Measurements from ENCODE around the gene COX19. TPM values are rescaled to one million over a fixed set of nuclear protein-coding genes. Genes with fewer than 3 reads are reported as not detected.
"Not testable (repeated sequence)": the region's sequence is repeated elsewhere in the genome, so short reads cannot be mapped to it uniquely, and the experiment has no call there.

Gene COX19
- total RNA-seq, 1 experiment from 2014 or later = 37.4 TPM

DNA sequence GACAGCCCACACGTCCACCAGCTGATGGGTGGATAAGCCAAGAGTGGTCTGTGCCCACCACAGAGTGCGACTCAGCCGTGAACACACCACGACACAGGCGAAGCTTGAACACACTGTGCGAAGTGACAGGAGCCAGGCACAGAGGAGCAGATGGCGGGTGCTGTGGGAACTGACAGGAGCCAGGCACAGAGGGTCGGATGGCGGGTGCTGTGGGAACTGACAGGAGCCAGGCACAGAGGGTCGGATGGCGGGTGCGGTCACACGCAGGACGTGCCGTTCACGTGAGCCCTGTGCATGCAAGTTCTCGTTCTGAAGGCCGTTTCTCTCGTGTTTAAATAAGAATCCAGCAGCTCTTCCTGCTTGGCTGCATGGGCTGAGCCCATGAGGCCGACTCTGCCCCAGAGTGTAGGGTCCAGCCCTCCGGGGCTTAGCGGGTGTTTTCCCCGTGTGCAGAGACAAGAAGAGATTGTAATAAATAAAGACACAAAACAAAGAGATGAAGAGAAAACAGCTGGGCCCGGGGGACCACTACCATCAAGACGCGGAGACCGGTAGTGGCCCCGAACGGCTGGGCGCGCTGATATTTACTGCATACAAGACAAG is 15.0 kb downstream of the COX19 start:
- Mint-ChIP-seq H3K27ac (ENCODE audit: unreplicated experiment) (no peak overlapping the region), H3K4me3 (ENCODE audit: low read depth, unreplicated experiment) (no peak overlapping the region), H3K27me3 (ENCODE audit: unreplicated experiment) (no peaks in the 10 kb centered on the region), H3K4me1 (ENCODE audit: low read depth, unreplicated experiment) (peaks cover 5% of the 10 kb centered on the region), H3K9me3 (ENCODE audit: low read depth, unreplicated experiment) (no peaks in the 10 kb centered on the region), H3K36me3 (ENCODE audit: insufficient read depth, unreplicated experiment) (peaks cover 63% of the 10 kb centered on the region)
- intact Hi-C loops (cut with micrococcal nuclease; ENCODE audit: unreplicated experiment) = no loop called here
- CTCF ChIA-PET = no interaction called here
- BruUV-seq (replicated peaks) = no TSS peak
- no peak for DNase-seq
- TF ChIP-seq, protein P1, sequence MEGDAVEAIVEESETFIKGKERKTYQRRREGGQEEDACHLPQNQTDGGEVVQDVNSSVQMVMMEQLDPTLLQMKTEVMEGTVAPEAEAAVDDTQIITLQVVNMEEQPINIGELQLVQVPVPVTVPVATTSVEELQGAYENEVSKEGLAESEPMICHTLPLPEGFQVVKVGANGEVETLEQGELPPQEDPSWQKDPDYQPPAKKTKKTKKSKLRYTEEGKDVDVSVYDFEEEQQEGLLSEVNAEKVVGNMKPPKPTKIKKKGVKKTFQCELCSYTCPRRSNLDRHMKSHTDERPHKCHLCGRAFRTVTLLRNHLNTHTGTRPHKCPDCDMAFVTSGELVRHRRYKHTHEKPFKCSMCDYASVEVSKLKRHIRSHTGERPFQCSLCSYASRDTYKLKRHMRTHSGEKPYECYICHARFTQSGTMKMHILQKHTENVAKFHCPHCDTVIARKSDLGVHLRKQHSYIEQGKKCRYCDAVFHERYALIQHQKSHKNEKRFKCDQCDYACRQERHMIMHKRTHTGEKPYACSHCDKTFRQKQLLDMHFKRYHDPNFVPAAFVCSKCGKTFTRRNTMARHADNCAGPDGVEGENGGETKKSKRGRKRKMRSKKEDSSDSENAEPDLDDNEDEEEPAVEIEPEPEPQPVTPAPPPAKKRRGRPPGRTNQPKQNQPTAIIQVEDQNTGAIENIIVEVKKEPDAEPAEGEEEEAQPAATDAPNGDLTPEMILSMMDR (IDR thresholded peaks at IDR 0.05; ENCODE audit: unreplicated experiment) = no peak

DNA sequence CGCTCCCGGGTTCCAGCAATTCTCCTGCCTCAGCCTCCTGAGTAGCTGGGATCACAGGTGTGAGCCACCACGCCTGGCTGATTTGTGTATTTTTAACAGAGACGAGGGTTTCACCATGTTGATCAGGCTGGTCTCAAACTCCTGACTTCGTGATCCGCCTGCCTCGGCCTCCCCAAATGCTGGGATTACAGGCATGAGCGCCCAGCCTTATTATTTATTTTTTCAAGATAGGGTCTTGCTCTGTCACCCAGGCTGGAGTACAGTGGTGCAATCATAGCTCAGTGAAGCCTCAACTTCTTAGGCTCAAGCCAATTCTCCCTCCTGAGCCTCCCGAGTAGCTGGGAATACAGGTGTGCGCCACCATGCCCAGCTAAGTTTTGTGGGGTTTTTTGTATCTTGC is 15.6 kb downstream of the COX19 start:
- intact Hi-C loops (cut with micrococcal nuclease; ENCODE audit: unreplicated experiment); H3K27ac Mint-ChIP-seq (ENCODE audit: unreplicated experiment); CTCF ChIA-PET; H3K4me1 Mint-ChIP-seq (ENCODE audit: low read depth, unreplicated experiment); H3K27me3 Mint-ChIP-seq (ENCODE audit: unreplicated experiment); BruUV-seq (replicated peaks); H3K9me3 Mint-ChIP-seq (ENCODE audit: low read depth, unreplicated experiment); H3K4me3 Mint-ChIP-seq (ENCODE audit: low read depth, unreplicated experiment); DNase-seq: not testable (repeated sequence)
- peaks cover 63% of the 10 kb centered on the region for H3K36me3 Mint-ChIP-seq (ENCODE audit: insufficient read depth, unreplicated experiment)

DNA sequence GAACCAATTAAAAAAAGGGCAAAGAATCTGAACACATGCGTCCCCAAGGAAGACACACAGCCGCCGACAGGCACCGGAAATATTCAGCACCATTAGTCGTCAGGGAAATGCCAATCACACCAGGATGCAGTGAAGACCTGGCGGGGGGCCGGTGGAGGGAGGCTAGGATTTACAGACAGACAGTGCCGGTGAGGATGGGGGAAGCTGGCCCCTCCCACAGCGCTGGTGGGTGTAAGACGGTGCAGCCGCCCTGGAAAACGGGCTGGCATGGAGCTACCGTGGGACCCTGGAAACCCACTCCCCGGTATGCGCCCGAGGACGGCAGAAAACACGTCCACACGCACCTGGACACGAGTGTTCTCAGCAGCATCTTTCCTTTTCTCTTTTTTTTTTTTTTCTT is 16.1 kb downstream of the COX19 start:
- no peak for DNase-seq
- H3K27ac Mint-ChIP-seq (ENCODE audit: unreplicated experiment) = no peak overlapping the region
- H3K4me3 Mint-ChIP-seq (ENCODE audit: low read depth, unreplicated experiment) = no peak overlapping the region
- H3K36me3 Mint-ChIP-seq (ENCODE audit: insufficient read depth, unreplicated experiment) = peaks cover 63% of the 10 kb centered on the region
- no peaks in the 10 kb centered on the region for H3K27me3 Mint-ChIP-seq (ENCODE audit: unreplicated experiment)
- CTCF ChIA-PET = no interaction called here
- BruUV-seq (replicated peaks) = no TSS peak
- TF ChIP-seq, protein P1 (IDR thresholded peaks at IDR 0.05; ENCODE audit: unreplicated experiment) = no peak
- H3K4me1 Mint-ChIP-seq (ENCODE audit: low read depth, unreplicated experiment) = no peaks in the 10 kb centered on the region
- no peaks in the 10 kb centered on the region for H3K9me3 Mint-ChIP-seq (ENCODE audit: low read depth, unreplicated experiment)
- intact Hi-C loops (cut with micrococcal nuclease; ENCODE audit: unreplicated experiment) = no loop called here

DNA sequence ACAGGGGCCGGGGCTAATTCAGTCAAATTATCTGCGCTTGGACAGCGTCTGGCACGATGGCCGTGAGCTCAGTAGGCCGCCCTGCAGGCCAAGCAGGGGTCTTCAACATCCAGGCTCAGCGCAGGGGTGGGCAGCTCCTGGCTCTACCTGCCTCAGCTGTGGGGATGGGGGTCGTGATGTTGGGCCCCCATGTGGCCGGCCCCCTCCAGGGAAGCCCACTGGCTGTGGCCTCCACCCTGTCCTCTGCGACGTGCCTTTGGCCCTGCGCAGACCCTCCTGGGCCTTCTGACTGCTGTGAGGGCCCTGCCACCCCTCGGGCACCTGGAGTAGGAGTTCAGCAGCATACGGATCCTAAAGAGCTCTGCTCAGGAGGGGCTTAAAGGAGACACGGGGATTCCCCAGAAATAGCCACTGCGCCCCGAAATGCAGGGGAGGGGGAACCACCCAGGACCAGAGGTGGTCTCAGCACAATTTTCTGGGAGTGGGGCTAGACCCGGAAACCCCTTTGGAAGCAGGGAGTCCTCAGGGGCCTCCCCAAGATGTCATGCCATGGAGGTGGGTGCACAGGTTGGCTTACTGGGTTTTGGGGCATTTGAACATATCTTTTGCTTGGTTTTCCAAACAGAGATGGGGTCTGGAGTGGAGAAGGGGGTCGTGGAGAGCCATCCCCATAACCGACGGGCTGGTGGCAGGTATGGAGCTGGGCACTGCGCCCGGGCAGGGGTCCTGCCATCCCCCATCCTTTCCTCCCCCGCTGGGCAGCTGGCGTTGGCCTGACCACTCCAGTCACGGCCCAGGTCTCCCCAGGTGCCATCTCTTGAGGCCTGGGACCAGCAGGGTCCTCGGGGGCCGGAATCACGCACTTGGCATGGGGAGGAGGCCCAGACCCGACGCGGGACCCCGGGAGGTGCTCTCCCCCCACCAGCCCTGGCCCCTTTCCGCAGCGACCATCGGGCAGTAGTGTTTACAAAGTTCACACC is 16.8 kb downstream of the COX19 start:
- no peaks in the 10 kb centered on the region for H3K4me1 Mint-ChIP-seq (ENCODE audit: low read depth, unreplicated experiment)
- no TSS peak for BruUV-seq (replicated peaks)
- no peaks in the 10 kb centered on the region for H3K27me3 Mint-ChIP-seq (ENCODE audit: unreplicated experiment)
- peaks cover 64% of the 10 kb centered on the region for H3K36me3 Mint-ChIP-seq (ENCODE audit: insufficient read depth, unreplicated experiment)
- CTCF ChIA-PET = interaction anchor here (0.6 to 2.1 kb wide), 3 partner anchors 16 to 45 kb away, joined by 3 to 9 read pairs (median 9); partner anchors contain the start of gene COX19
- H3K4me3 Mint-ChIP-seq (ENCODE audit: low read depth, unreplicated experiment) = no peak overlapping the region
- H3K9me3 Mint-ChIP-seq (ENCODE audit: low read depth, unreplicated experiment) = no peaks in the 10 kb centered on the region
- no peak overlapping the region for H3K27ac Mint-ChIP-seq (ENCODE audit: unreplicated experiment)
- intact Hi-C loops (cut with micrococcal nuclease; ENCODE audit: unreplicated experiment) = no loop called here
- no peak for DNase-seq
- TF ChIP-seq, protein P1 (IDR thresholded peaks at IDR 0.05; ENCODE audit: unreplicated experiment) = no peak
